HCEC 1CT (cell line): Measurements from ENCODE around the gene THOC6.
A peak's percentile ranks its signal among the peaks of the same experiment; 100 is the strongest.

ENCODE experiments used
- DNase-seq: peaks from one replicate; pipeline ENCODE4 v3.0.0-alpha.2; 2017

THOC6 gene

DNA sequence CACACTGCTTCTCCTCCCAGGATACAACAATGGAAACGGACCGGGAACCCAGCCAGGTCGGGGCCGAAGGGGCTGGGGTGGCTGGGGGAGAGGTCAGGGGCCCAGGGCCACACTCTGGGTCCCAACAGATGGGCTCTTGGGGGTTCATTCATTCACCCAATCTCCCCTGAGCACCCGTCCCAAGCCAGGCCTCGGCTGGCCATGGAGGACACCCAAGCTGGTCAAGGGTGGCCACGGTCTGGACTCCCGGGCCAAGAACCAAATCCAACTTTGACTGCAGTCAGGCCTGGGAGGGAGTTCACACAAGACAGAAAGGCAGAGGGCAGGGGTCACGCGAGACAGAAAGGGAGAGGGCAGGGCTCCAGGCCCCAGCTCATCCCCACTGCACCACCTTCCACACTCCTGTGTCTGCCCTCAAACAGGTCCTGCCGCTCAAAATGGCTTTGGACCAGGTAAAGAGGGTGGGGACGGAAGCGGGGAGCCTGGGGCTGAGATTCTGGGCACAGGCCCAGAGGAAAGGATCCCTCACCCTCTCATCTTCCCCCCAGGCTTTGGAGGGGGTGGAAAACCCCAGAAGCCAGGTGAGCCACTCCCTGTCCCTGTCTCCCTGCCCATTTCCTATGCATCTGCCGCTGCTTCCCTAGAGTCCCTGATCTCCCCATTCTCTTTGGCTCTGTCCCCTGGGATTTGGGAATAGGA, 31.3 kb upstream of the THOC6 start:
- no peak for DNase-seq

GRCh38 chr16:2996298-2996697, 27.5 kb upstream of the THOC6 start:
- DNase-seq = no peak

- no peak for DNase-seq
Observed at GRCh38 chr16:2999929-3000328, 23.9 kb upstream of the THOC6 start.

DNA sequence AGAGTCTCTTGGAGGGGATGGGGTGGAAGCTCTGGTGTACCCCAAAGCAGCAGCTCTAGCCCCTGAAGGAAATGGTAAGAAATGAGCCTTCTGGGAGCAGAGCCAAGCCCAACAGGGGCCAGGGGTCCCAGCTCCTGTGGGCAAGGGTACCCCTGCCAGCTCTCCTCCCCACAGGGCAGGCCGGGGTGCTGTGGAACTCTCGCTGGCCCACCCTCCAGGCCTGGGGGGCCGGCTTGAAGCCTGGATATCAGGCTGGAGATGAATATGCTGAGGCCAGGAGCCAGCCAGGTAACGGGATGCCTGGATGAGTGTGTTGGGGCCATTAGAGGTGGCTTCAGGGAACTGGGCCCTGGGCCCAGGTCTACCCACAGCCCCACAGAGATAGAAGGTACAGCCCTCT, 23.3 kb upstream of the THOC6 start:
- no peak for DNase-seq

DNA sequence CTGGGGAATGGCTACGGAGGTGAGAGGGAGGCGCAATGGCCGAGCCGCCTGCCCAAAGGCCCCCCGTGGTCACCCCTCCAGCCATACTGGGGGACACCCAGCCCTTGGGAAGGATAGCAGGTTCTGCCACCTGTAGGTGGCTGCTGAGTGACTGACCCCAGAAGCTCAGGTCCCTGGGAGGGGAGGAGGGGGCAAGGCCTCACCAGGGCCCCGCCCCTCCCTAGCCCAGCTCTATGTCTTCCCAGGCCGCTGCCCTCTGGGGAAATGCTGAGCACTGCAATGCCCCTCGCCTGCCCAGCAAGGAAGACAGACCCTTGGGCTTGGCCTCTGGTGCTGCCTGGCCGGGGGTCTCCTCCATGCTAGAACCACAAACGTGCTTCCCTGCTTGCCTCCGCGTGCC, 22.5 kb upstream of the THOC6 start:
- DNase-seq = no peak

- peak; percentile 98 for DNase-seq
Observed at GRCh38 chr16:3003582-3004270, 20.1 kb upstream of the THOC6 start.

DNA sequence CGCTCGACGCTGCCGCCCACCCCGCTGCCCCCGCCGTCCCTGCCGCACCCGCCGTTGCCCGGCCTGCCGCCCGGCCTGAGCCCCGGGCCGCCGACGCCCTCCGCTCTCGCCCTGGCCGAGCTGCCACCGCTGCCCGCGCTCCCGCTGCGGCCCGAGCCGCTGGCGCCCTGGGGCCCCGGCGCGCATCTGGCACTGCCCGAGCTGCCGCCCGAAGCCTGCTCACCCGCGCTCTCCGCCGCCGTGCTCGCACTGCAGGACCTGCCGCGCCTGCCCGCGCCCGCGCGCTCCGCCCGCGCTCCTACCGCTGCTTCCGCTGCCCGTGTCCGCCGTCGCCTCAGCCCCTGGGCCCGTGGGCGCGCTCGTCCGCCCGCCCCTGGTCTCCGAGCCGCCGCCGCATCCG, 19.5 kb upstream of the THOC6 start:
- DNase-seq = no peak

DNA sequence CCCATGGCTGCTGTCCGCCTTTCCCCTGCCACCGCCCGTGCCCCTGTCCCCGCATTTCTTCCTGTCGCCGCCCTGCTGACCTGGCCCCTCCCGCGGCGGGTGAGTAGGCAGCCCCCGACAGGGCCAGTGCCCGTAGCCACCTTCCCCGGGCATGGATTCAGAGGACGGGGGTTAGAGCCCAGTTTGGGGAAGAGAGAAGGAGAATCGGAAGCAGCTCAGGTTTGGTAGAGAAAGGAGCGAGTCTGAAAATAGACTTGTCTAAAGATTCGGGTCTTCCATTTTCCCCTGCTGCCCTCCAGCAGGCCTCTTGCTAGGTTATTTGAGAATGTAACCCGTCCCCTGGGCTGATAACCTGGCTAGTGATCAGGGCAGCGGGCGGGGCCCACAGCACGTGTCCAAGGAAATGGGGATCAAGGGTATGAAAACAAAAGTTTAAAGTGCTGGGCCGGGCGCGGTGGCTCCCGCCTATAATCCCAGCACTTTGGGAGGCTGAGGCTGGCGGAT, 19.0 kb upstream of the THOC6 start:
- DNase-seq = no peak

GRCh38 chr16:3007059-3007956, 16.5 kb upstream of the THOC6 start:
- DNase-seq = no peak

DNA sequence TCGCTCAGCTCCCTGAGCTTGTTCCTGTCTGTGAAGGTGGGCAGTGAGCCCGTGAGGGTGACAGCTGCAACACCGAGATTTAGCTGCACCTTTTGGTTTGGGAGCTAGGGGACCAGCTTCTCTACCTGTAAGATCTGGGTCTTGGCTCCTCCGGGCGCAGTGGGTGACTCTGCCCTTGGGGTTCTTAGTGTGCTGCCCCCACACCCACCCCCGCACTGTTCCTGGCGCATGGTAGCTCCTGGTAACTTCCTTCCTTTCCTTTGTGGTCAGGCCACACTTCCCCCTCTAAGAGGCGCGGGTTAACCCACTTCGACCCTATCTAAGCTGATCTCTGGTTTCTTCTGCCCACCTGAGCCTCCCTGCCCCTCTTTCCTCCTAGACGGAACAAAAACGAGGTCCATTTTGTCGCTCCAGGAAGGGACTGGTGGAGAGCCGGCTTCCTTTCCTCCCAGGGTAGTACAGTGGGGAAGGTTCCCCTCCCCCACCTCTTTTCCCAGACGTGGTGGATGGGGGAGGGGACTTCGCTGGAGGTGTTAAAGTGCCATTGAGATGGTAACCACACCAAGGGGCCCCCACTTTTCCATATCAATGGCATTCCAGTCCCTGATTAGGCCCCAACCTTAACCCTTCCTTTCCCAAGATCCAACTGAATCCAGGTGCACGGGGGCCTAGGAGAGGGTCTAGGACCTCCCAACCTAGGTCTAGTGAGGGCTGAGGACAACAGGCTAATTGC, 15.7 kb upstream of the THOC6 start:
- no peak for DNase-seq

DNA sequence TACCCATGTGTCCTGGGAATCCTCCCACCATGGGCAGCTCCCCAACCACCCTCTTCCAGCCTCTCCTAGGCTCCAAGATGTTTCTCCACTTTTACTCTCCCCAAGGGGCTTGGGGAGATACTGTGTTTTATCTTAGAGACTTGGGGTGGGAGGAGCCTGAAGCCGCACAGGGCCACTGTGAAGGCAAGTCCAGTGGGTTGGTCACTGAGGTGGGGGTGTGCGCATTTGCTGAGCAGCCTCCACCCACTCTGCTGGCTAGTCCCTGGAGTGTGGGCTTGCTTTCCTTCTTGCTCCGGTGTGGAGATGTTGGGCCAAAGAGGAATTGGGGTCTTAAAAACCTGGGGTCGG, 15.2 kb upstream of the THOC6 start:
- DNase-seq = no peak

DNA sequence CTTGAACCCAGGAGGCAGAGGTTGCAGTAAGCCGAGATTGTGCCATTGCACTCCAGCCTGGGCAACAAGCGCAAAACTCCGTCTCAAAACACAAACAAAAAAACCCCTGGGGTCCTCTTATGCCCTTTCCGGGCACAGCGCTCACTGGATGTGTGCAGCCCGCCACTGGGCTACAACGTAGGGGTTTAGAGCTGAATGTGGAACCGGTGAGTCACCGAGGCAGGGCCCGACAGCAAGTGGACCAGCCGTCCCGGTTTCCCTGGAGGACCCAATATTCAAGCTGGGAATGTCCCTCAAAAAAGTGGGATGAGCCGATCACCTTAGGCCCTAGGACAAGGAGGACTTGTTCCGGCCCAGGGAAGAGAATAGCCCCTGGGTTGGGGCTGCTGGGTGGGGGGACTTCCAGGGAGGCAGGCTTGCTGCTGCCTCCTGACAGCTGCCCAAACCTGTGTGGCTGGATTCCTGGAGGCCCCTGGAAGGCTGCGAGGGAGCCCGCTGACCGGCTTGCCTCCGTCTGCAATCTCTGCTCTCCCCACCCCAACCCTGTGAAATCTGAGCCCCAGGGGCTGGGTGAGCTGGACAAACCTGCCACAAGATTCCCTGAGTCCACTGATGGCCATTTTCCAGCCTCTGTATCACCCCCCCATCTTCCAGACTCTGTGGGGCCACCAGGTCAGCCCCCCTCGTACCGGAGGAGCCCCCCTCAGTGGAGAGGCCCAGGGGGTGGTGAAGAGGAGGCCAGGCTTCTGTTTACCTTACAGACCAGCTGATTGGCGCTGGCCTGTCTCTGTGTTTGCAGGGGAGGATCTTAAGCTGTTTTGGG, 14.1 kb upstream of the THOC6 start:
- DNase-seq = no peak

GRCh38 chr16:3010510-3010909, 13.3 kb upstream of the THOC6 start:
- no peak for DNase-seq

DNA sequence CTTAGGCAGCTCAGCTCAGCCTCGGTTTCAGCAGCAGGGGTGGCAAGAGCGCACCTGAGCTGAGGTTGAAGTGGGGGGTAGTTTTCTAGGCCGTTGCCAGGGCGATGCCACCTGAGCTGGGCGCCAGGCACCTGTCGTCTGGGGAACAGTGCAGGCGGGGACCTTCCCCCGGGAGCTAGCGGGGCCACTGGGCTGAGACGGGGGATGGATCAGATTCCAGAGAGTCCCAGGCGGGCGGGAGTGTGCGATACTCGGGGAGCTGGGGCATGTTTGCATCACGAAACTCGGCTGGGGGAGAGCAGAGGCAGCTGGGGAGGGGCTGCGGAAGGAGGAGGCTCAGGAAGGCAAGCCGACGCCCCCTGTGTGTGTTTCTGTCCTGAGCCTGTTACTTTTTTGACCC, 11.6 kb upstream of the THOC6 start:
- no peak for DNase-seq

DNA sequence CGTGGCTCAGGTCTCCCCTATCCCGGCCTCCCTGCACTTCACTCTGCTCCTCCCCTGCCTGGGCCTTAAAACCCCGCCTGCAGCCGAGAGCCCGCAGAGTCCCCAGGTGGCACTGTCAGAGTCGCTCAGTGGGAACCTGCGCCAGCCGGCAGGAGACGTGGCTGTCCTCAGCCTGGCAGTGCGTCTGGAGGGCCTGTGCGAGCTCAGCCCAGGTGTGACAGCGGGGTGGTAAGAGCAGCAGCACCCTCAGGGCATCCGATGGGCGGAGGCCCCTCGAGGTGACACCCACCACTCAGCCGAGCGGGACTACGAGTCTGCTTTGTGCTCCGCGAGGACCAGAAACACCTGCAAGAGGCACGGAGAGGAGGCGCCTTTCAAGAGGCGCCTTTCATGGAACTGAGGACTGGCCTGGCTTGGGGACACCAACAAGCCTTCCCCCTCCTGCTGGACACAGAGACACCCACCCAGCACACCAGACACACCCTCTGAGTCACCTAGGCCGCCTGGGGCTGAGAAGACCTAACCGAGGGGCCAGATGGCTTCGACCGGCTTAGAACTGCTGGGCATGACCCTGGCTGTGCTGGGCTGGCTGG, 10.9 kb upstream of the THOC6 start, which contains the start of gene CLDN9:
Gene CLDN9, plus strand, starts transcription at position 96 of the 593 bp plus-strand sequence. Its CDS starts 440 bp downstream, at position 536.
- no peak for DNase-seq

DNA sequence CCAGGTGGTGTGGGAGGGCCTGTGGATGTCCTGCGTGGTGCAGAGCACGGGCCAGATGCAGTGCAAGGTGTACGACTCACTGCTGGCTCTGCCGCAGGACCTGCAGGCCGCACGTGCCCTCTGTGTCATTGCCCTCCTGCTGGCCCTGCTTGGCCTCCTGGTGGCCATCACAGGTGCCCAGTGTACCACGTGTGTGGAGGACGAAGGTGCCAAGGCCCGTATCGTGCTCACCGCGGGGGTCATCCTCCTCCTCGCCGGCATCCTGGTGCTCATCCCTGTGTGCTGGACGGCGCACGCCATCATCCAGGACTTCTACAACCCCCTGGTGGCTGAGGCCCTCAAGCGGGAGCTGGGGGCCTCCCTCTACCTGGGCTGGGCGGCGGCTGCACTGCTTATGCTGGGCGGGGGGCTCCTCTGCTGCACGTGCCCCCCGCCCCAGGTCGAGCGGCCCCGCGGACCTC, 10.3 kb upstream of the THOC6 start:
- DNase-seq = no peak

DNA sequence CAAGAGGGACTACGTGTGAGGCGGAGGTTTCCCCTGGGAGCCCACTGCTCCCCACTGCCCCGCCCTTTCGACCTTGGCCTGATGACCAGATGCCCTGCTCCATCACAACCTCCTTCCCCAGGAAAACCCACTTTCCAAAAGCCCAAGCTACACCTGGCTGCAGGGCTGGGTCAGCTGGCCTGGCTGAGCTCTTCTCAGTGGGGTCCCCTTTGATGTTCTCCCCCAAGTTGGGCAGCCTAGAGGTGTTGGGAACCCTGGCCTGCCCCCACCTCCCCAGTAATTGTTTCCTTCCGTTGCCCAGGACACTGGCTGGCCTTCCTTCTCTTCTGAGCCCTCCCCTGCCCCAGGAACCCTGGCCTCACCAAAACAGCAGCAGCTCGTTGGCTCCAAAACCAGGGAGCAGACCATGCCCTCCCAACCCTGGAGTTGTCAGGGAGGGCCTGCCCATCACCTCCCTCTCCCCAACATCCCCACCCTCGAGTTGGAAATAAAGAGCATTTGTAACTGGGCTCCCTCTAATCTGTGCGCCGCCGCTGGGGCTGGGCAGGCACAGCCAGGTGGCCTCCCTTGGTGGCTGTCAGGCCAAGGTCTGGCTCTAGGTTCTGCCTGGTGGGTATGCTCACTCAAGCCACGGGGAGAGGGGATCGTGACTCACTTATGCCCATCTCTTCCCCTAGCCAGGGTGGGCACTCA, 9.7 kb upstream of the THOC6 start:
- DNase-seq = no peak

- DNase-seq = no peak
Observed at GRCh38 chr16:3014971-3015370, 8.9 kb upstream of the THOC6 start.

DNA sequence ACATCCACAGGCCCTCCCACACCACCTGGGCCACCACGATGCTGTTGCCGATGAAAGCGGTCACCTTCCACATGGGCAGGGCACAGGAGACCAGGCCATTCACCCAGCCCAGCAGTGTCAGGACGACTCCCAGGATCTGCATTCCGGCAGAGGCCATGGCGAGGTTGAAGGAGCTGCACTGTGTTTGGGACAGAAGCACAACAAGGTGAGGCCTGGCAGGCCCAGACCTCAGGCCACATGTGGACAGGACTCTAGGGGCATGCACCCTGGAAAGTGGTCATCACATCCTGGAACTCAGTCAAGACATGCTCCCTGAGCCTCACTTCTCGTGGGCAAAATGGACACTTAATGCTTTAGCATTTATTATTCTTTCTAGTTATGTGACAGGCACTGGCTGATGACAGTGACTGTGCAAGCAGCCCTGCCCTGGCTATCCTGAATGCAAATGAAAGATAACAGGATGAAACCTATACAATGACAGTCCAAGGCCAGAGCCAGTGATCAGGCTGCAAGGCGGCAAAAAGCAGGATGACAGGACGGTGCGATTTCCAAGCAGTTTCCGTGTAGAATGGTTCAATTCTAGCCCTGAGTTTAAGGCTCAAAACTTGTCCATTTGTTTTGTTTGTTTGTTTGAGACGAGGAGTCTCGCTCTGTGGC, 7.8 kb upstream of the THOC6 start:
- DNase-seq = no peak

DNA sequence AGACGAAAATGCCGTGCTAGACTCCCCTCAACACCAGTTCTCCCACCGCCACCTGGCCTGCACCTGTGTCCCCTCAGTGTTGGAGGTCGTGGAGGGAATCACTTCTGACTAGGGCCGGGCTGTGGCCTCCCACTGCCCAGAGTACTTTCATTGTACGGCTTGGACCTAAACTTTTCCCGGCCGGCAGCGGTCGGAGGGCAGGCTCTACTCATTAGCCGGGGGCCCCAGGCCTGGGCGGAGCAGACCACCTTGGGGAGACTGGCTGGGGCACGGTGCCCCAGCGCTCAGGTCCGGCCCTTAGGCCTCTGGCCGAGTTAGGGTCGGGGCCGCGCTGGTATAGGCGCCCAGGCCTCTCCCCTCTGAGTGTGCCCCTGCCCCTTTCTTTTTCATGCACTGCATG, 6.5 kb upstream of the THOC6 start:
- no peak for DNase-seq
